GM19397 (cell line): ENCODE results near the gene RESF1.
"Not testable (repeated sequence)": the region's sequence is repeated elsewhere in the genome, so short reads cannot be mapped to it uniquely, and the experiment has no call there.

Source experiments
- ATAC-seq: cut with Tn5 transposase; IDR thresholded peaks from one replicate; pipeline ENCODE4 v1.9.1; 2021; ENCODE audit warnings: mild to moderate bottlenecking, moderate library complexity; ENCODE audit not compliant: unreplicated experiment

The RESF1 gene, protein sequence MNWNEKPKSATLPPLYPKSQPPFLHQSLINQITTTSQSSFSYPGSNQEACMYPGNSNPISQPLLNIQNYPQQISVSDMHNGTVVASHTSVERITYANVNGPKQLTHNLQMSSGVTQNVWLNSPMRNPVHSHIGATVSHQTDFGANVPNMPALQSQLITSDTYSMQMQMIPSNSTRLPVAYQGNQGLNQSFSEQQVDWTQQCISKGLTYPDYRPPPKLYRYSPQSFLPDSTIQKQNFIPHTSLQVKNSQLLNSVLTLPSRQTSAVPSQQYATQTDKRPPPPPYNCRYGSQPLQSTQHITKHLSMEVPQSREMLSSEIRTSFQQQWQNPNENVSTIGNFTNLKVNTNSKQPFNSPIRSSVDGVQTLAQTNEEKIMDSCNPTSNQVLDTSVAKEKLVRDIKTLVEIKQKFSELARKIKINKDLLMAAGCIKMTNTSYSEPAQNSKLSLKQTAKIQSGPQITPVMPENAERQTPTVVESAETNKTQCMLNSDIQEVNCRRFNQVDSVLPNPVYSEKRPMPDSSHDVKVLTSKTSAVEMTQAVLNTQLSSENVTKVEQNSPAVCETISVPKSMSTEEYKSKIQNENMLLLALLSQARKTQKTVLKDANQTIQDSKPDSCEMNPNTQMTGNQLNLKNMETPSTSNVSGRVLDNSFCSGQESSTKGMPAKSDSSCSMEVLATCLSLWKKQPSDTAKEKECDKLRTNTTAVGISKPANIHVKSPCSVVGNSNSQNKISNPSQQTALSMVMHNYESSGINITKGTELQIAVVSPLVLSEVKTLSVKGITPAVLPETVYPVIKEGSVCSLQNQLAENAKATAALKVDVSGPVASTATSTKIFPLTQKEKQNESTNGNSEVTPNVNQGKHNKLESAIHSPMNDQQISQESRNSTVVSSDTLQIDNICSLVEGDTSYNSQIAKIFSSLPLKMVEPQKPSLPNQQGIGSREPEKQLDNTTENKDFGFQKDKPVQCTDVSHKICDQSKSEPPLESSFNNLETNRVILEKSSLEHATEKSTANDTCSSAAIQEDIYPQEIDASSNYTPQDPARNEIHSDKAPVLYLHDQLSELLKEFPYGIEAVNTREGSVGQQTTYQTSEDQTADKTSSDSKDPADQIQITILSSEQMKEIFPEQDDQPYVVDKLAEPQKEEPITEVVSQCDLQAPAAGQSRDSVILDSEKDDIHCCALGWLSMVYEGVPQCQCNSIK (N-terminal part only)

GRCh38 chr12:31959161-31959700, at the start of gene RESF1:
Gene RESF1, plus strand, starts transcription at chr12:31959415. Its CDS starts 21,541 bp downstream, at chr12:31980956.
- ATAC-seq: peak; percentile 90

GRCh38 chr12:31914927-31915326, 44.3 kb upstream of the RESF1 start:
- no peak for ATAC-seq

GRCh38 chr12:31915446-31915845, 43.8 kb upstream of the RESF1 start:
- ATAC-seq: no peak

DNA sequence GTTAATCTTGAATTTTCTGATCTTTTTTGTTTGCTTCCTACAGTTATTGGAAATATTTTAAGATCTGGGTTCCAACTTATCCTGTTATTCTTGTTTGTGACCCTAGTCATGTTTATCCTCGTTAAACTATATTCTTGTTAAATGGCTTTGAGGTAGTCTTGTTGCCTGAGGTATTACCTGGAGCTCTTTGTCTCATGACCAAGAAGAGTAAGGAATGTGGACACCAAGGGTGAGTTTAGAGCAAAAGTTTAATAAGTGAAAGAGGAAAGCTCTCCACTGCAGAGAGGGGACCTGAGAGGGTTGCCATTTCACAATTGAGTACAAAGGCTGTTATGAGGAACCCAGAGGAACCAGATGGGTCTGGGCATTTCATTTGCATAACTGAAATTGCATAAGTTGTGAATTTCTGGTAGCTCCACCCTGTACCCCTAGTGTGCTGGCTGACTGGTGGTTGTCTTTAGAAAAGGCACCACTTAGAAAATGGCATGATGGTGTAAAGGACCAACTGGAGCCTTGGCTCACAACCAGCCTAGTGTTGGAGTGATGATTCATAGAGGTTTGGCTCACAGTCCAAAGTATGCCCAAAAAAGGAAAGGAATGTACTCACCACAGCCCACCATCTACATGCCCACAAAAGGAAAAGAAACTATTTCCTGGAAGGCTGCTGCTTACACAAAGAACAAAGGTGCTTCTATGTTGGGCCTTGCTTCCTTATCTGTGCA, 36.7 kb upstream of the RESF1 start:
- no peak for ATAC-seq

DNA sequence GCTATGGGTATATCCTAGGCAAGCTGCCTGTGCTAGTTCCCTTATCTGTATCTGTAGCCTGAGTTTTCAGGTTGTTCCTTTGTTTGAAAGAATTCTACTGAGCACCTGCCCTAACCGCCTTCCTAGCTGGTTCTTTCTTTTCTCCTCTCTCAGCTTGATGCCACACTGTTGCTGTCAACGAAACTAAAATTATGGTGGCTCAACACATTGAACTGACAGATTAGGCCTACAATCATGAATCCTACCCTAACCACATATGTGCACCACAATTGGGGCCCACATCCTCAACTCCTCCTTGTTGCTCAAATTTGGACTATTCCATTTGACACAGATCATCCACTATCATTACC, 36.2 kb upstream of the RESF1 start:
- ATAC-seq: no peak

DNA sequence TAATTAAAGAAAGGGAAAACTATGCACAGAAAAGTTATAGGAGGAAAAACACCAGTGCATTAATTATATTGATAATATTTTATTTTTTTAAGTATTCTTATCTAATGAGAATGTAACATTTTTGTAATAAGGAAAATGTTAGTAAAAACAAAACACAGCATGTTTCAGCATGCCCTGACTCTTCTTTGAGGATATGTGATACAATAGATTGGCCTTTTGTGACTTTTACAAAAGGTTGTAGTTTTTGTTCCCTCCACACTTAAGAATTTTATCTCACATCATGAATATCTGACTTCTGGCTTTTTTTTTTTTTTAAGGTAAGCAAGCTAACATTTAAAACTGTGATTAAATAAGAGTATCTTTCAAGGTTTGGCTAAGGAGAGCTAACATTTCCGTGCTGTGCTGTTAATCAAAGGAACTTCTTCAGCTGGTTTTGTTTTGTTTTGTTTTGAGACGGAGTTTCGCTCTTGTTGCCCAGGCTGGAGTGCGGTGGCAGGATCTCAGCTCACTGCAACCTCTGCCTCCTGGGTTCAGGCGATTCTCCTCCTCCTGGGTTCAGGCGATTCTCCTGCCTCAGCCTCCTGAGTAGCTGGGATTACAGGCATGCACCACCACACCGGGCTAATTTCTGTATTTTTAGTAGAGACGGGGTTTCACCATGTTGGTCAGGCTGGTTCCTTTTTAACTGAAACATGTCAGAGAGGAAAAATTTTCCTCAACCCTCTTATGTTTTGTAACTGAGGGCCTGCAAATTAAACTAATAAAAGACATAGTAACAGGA, 30.8 kb upstream of the RESF1 start:
- ATAC-seq: no peak

GRCh38 chr12:31929027-31929526, 30.1 kb upstream of the RESF1 start:
- no peak for ATAC-seq

- no peak for ATAC-seq
These were observed 27.2 kb upstream of the RESF1 start for GRCh38 chr12:31931796-31932715.

DNA sequence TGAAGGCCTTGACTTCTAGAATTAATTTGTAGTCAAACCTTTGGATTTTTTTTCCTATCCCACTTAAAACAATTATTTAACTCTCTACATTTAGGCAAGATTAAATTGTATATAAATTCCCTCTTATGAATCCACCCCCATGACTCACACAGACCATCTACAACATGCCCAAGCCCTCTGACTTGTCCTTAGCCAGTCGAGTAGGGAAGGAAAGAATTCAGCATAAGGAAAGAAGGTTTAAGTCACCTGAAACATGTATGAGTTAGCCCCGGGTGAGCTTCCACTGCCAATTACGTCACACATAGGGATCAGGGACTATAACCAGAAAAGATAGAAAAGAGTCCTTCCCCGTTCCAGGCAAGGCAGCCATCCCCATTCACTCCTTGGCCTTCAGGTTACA, 14.9 kb upstream of the RESF1 start:
- no peak for ATAC-seq

GRCh38 chr12:31947971-31948370, 11.2 kb upstream of the RESF1 start:
- no peak for ATAC-seq

DNA sequence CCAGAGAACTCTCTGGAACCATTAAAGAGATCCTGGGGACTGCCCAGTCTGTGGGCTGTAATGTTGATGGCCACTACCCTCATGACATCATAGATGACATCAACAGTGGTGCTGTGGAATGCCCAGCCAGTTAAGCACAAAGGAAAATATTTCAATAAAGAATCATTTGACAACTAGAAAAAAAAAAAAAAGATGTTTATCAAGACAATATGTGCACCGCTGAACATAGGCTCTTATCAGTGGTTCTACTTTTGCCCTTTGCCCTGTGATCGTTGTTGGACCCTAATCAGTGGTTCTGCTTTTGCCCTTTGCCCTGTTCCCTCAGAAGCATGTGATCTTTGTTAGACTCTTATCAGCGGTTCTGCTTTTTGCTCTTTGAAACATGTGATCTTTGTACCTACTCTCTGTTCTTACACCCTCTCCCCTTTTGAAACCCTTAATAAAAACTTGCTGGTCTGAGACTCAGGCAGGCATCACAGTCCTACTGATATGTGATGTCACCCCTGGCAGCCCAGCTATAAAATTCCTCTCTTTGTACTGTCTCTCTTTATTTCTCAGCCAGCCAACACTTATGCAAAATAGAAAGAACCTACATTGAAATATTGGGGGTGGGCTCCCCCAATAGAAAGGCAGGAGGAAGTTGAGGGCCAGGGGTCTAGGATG, 10.4 kb upstream of the RESF1 start:
- not testable (repeated sequence) for ATAC-seq

DNA sequence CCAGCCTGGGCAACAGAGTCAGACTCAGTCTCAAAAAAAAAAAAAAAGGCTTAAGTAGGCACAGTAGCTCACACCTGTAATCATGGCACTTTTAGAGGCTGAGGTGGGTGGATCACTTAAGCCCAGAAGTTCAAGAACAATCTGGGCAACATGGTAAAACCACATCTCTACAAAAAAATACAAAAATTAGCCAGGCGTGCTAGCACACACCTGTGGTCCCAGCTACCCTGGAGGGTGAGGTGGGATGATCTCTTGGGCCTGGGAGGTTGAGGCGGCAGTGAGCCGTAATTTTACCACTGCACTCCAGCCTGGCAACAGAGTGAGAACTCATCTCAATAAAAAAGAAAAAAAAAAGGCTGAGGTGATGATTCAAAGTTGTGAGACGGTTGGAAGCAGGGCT, 9.1 kb upstream of the RESF1 start:
- no peak for ATAC-seq

GRCh38 chr12:31950492-31950891, 8.7 kb upstream of the RESF1 start:
- no peak for ATAC-seq

GRCh38 chr12:31951008-31951407, 8.2 kb upstream of the RESF1 start:
- no peak for ATAC-seq

DNA sequence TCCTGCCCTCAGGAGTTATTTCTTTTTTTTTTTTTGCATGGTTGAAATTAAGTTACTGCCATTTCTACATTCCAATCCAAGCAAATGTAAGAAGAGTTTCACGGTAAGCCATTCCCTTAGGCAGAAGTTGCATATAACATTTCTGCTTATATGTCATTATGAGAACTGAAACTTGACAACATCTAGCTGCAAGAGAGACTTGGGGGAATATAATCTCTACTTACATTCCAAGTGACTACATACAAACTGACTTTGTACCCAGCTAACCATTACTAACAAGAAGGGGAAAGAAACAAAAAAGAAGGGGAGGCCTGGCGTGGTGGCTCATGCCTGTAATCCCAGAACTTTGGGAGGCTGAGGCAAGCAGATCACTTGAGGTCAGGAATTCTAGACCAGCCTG, 7.3 kb upstream of the RESF1 start:
- no peak for ATAC-seq

DNA sequence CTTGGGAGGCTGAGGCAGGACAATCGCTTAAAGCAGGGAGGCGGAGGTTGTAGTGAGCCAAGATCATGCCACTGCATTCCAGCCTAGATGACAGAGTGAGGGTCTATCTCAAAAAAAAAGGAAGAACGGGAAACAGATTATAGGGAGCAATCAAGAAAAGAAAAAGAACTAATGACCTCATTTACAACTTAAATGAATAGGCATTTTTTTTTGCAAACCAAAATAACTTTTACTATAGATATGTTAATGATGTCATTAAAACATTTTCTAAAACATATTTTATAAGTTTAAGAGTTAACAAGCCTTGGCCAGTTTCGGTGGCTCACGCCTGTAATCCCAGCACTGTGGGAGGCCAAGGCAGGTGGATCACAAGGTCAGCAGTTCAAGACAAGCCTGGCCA, 6.8 kb upstream of the RESF1 start:
- no peak for ATAC-seq

DNA sequence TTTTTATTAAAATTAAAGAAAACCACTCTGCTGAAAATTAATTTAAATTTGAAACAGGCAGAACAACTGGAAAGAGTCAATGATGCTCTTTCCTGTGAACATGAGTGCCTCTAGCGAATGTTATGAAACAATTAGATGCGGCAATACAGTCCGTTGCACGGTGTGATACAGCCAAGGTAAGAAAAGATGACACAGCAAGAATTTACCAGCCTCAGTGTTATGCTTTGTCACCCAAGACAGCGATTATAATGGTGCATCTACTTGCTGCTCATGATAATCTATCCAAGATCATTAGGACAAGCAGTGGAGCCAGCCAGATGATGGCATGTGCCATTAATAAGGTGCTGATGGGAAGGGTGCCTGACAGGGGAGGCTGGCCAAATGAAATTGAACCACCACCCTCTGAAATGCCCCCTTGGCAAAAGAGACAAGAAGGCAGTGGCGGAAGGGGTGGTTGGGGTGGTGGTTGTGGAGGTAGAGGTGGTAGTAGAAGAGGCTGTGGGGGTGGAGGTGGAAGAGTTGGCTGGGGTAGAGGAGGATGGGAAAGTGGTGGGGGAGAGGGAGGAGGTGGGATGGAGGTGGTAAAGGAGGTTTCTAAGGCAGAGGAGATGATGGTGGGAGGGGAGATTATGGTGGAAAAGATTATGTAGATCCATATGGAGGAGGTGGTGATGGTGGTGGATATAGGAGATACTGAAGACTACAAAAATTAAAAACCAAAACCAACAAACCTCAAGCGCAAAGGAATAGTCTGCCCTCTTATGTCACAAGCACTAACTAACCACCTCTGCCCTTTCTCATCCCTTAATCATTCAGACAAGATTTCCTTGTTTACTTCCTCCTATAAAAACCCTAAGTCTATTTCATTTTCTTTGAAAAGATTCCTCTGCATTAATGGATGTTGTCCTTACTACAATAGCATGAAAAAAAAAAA, 4.0 kb upstream of the RESF1 start:
- ATAC-seq: no peak
